ENCODE data around the gene LINC01488.

The LINC01488 gene

GRCh38 chr11:69513196-69513595, 31.7 kb downstream of the LINC01488 start:
- DNase-seq: no peak

GRCh38 chr11:69513663-69514224, 32.3 kb downstream of the LINC01488 start:
- DNase-seq: no peak

- DNase-seq: no peak
Observed at GRCh38 chr11:69514771-69515170, 33.3 kb downstream of the LINC01488 start.

- no peak for DNase-seq
Observed at GRCh38 chr11:69515271-69516245, 34.1 kb downstream of the LINC01488 start.

- no peak for DNase-seq
Observed at GRCh38 chr11:69516526-69516925, 35.1 kb downstream of the LINC01488 start.

- DNase-seq: no peak
Observed at GRCh38 chr11:69518081-69518950, 36.9 kb downstream of the LINC01488 start.

GRCh38 chr11:69520186-69520916, 38.9 kb downstream of the LINC01488 start:
- no peak for DNase-seq

- no peak for DNase-seq
Observed at GRCh38 chr11:69521457-69521856, 40.0 kb downstream of the LINC01488 start.

GRCh38 chr11:69523453-69523852, 42.0 kb downstream of the LINC01488 start:
- DNase-seq: no peak

- DNase-seq: no peak
Observed at GRCh38 chr11:69524291-69524882, 42.9 kb downstream of the LINC01488 start.

- no peak for DNase-seq
Observed at GRCh38 chr11:69524991-69525411, 43.5 kb downstream of the LINC01488 start.

- no peak for DNase-seq
Observed at GRCh38 chr11:69525516-69526452, 44.3 kb downstream of the LINC01488 start.

GRCh38 chr11:69526453-69526810, 45.0 kb downstream of the LINC01488 start:
- DNase-seq: no peak

- no peak for DNase-seq
Observed at GRCh38 chr11:69529001-69529400, 47.5 kb downstream of the LINC01488 start.

- DNase-seq: no peak
Observed at GRCh38 chr11:69530278-69531070, 49.0 kb downstream of the LINC01488 start.

- DNase-seq: no peak
Observed at GRCh38 chr11:69531071-69531716, 49.7 kb downstream of the LINC01488 start.

- no peak for DNase-seq
Observed at GRCh38 chr11:69531717-69532088, 50.2 kb downstream of the LINC01488 start.

GRCh38 chr11:69533296-69534165, 52.1 kb downstream of the LINC01488 start:
- no peak for DNase-seq

- no peak for DNase-seq
Observed at GRCh38 chr11:69534166-69534530, 52.7 kb downstream of the LINC01488 start.

Data from cortex of kidney (tissue), 1 donor.